GM13977 (cell line): ENCODE measurements around the gene METTL5.
"Not testable (repeated sequence)": the region's sequence is repeated elsewhere in the genome, so short reads cannot be mapped to it uniquely, and the experiment has no call there.

ENCODE experiments used
- DNase-seq: peaks from one replicate; pipeline ENCODE4 v3.0.0; 2012; ENCODE audit warnings: low spot score
- CTCF ChIP-seq: IDR thresholded peaks from 2 replicates; pipeline ENCODE4 v1.5.1; 2012; ENCODE audit warnings: mild to moderate bottlenecking, control low read depth; ENCODE audit not compliant: insufficient read depth; ENCODE audit errors: extremely low read depth, missing control alignments
- in situ Hi-C: fragments of 300-500 bp; cut with MboI; formaldehyde crosslinking; loops from one replicate; pipeline ENCODE4 v1.12.0; 2022; ENCODE audit warnings: low sequenced_read_pairs, low pct_unique_long_range_greater_than_20kb, mixed read lengths, inconsistent platforms; ENCODE audit not compliant: unreplicated experiment

Gene METTL5

GRCh38 chr2:169862816-169863215 lies 38.1 kb upstream of the METTL5 start:
- in situ Hi-C loops: no loop called here
- DNase-seq: no peak
- no peak for TF ChIP-seq CTCF

- in situ Hi-C loops: no loop called here
- DNase-seq: no peak
- TF ChIP-seq CTCF: no peak
Observed at GRCh38 chr2:169860149-169860548, 35.4 kb upstream of the METTL5 start.

- no peak for TF ChIP-seq CTCF
- in situ Hi-C loops: no loop called here
- no peak for DNase-seq
Observed at GRCh38 chr2:169859423-169859822, 34.7 kb upstream of the METTL5 start.

GRCh38 chr2:169855281-169856258 lies 30.9 kb upstream of the METTL5 start:
- in situ Hi-C loops, DNase-seq: not testable (repeated sequence)

GRCh38 chr2:169853041-169853668 lies 28.4 kb upstream of the METTL5 start:
- no peak for DNase-seq
- TF ChIP-seq CTCF: no peak
- in situ Hi-C loops: no loop called here

GRCh38 chr2:169849710-169850109 lies 25.0 kb upstream of the METTL5 start:
- in situ Hi-C loops: no loop called here
- no peak for DNase-seq
- TF ChIP-seq CTCF: no peak

- DNase-seq: not testable (repeated sequence)
Observed at GRCh38 chr2:169848959-169849693, 24.4 kb upstream of the METTL5 start.

More at GRCh38 chr2:169848959-169849693, 24.4 kb upstream of the METTL5 start:
- in situ Hi-C loops: not testable (repeated sequence)
